K562 (cell line): ENCODE results near the gene SPINT1. TPM values are rescaled to one million over a fixed set of nuclear protein-coding genes. Genes with fewer than 3 reads are reported as not detected.
A peak's percentile ranks its signal among the peaks of the same experiment; 100 is the strongest.

Experiments used
- AFF1 ChIP-seq, 2 experiments: fragments of 450-650 bp; IDR thresholded peaks; 2 replicates each; pipeline ENCODE4 v1.6.1; 2018; ENCODE audit warnings: mild to moderate bottlenecking in 2 of 2, low read depth in 1 of 2; ENCODE audit not compliant: partially characterized antibody in 2 of 2
- ATF7 ChIP-seq: fragments of 450-650 bp; IDR thresholded peaks from 2 replicates; pipeline ENCODE4 v1.7.1; 2014; ENCODE audit warnings: mild to moderate bottlenecking, moderate library complexity
- CTBP1 ChIP-seq: fragments of 450-650 bp; IDR thresholded peaks from 2 replicates; pipeline ENCODE4 v1.6.1; 2016; ENCODE audit warnings: borderline replicate concordance
- E2F6 ChIP-seq, 2 experiments: IDR thresholded peaks; 2 replicates each; pipeline ENCODE4 v1.6.1; 2011; ENCODE audit warnings: borderline replicate concordance in 1 of 2, control low read depth in 1 of 2, low read depth in 1 of 2, low read length in 1 of 2, mild to moderate bottlenecking in 1 of 2, mixed read lengths in 1 of 2, moderate library complexity in 1 of 2; ENCODE audit not compliant: insufficient read depth in 1 of 2, insufficient read length in 1 of 2, poor library complexity in 1 of 2, severe bottlenecking in 1 of 2; ENCODE audit errors: extremely low read depth in 1 of 2
- EP300 ChIP-seq: IDR thresholded peaks from 2 replicates; pipeline ENCODE4 v1.6.1; 2012; ENCODE audit warnings: low read length, improper control_type of control experiment
- HMG20B ChIP-seq: fragments of 250-450 bp; sonication (Bioruptor Pico); IDR thresholded peaks from 2 replicates; pipeline ENCODE4 v1.5.0; 2021; ENCODE audit warnings: mild to moderate bottlenecking
- KDM5B ChIP-seq: fragments of 200-600 bp; sonication (generic); IDR thresholded peaks from 2 replicates; pipeline ENCODE4 v1.6.1; 2012; ENCODE audit warnings: low read depth, mild to moderate bottlenecking, moderate library complexity, low read length, control low read depth, inconsistent platforms; ENCODE audit not compliant: insufficient replicate concordance
- MAZ ChIP-seq, 2 experiments: fragments of 450-650 bp in 1 of 2; sonication (generic) in 1 of 2; formaldehyde crosslinking; IDR thresholded peaks in 1 of 2; conservative IDR thresholded peaks in 1 of 2; 2 replicates each; pipeline versions ENCODE4 v1.4.0 to v1.5.0; 2020; ENCODE audit warnings: mild to moderate bottlenecking in 1 of 2, missing genetic modification reagents in 1 of 2
- MXD1 ChIP-seq: fragments of 250-450 bp; sonication (Bioruptor Pico); IDR thresholded peaks from 2 replicates; pipeline ENCODE4 v1.8.0; 2021; ENCODE audit warnings: borderline replicate concordance, mild to moderate bottlenecking, moderate library complexity; ENCODE audit not compliant: poor library complexity, severe bottlenecking
- PHF8 ChIP-seq: fragments of 200-600 bp; sonication (generic); IDR thresholded peaks from 2 replicates; pipeline ENCODE4 v1.6.1; 2012; ENCODE audit warnings: mixed run types, mild to moderate bottlenecking, inconsistent platforms, low read length, moderate library complexity, borderline replicate concordance
- RAD51 ChIP-seq: fragments of 450-650 bp; IDR thresholded peaks from 2 replicates; pipeline ENCODE4 v1.7.1; 2016; ENCODE audit warnings: low read depth, mild to moderate bottlenecking, borderline replicate concordance
- RBM14 ChIP-seq: fragments of 200-400 bp; formaldehyde crosslinking; IDR thresholded peaks from 2 replicates; pipeline ENCODE4 v1.6.1; 2018; ENCODE audit warnings: low read depth, mild to moderate bottlenecking, low read length, moderate library complexity, borderline replicate concordance; ENCODE audit not compliant: insufficient read depth
- SIN3A ChIP-seq, 2 experiments: fragments of 150-350 bp in 1 of 2; IDR thresholded peaks; 2 replicates each; pipeline ENCODE4 v1.6.1; 2011 to 2016; ENCODE audit warnings: borderline replicate concordance in 2 of 2, low read depth in 2 of 2, low read length in 2 of 2, mild to moderate bottlenecking in 2 of 2, moderate library complexity in 2 of 2; ENCODE audit not compliant: control insufficient read depth in 1 of 2
- TFAP4 ChIP-seq: sonication (generic); formaldehyde crosslinking; IDR thresholded peaks from 2 replicates; pipeline ENCODE4 v1.8.0; 2022; ENCODE audit warnings: missing genetic modification reagents, mild to moderate bottlenecking, moderate library complexity, borderline replicate concordance
- TSC22D4 ChIP-seq: fragments of 450-650 bp; IDR thresholded peaks from 2 replicates; pipeline ENCODE4 v1.6.1; 2016; ENCODE audit warnings: missing genetic modification characterization, missing biosample characterization, control low read depth
- ZNF75A ChIP-seq: fragments of 450-650 bp; formaldehyde crosslinking; IDR thresholded peaks from 2 replicates; pipeline ENCODE4 v1.4.0; 2020; ENCODE audit warnings: mild to moderate bottlenecking
- ZSCAN32 ChIP-seq: fragments of 450-650 bp; formaldehyde crosslinking; IDR thresholded peaks from 2 replicates; pipeline ENCODE4 v1.4.0; 2020; ENCODE audit warnings: mild to moderate bottlenecking, moderate library complexity
- polyA plus RNA-seq, 8 experiments: library from polyadenylated mRNA; depleted of rRNA in 4 of 8; stranded (reverse) in 5 of 8; unstranded in 3 of 8; fragments of >200 nt; fragmentation: Nextera tagmentation in 2 of 8; fragmentation: Illumina TruSeq in 1 of 8; extraction: Ambion mirVana in 2 of 8; extraction: Trizol in 1 of 8; gene quantifications; 2 replicates each; pipeline versions ENCODE4 v1.2.1 to v1.2.3, GENCODE V29; 2011 to 2014; ENCODE audit warnings: inconsistent platforms in 1 of 8, missing spikeins in 1 of 8
- total RNA-seq, 7 experiments: library from RNA; depleted of rRNA in 6 of 7; stranded (reverse); fragments of >200 nt in 6 of 7; fragmentation: Illumina TruSeq in 2 of 7; extraction: Trizol in 2 of 7; gene quantifications; 2 replicates each; pipeline versions ENCODE4 v1.2.1 to v1.2.3, GENCODE V29; 2011 to 2021; ENCODE audit warnings: low replicate concordance in 1 of 7

Gene SPINT1
- total and polyA plus RNA-seq, 9 of the 15 experiments (the other 6 are each of a cell fraction or from before 2014, with no cell fraction given) = 0.78 to 4.5 (median 1.5) TPM

- TF ChIP-seq TFAP4 (CRISPR knock-in tag) (peak; percentile 98), AFF1 (IDR thresholded peaks at IDR 0.05; ENCODE audit: low read depth in 1 of 2, partially characterized antibody in 2 of 2) (peak in 1 of 2 experiments; percentile 14), PHF8 (peak; percentile 59; the same call in 1 of the 2 replicates), SIN3A (IDR thresholded peaks at IDR 0.05; ENCODE audit: borderline replicate concordance in 2 of 2, control insufficient read depth in 1 of 2, low read depth in 2 of 2, low read length in 2 of 2) (peak; percentile 97 to 99), E2F6 (IDR thresholded peaks at IDR 0.05; ENCODE audit: borderline replicate concordance in 1 of 2, extremely low read depth in 1 of 2, insufficient read depth in 1 of 2, insufficient read length in 1 of 2, low read depth in 1 of 2, low read length in 1 of 2, poor library complexity in 1 of 2, severe bottlenecking in 1 of 2) (peak; percentile 90 to 95), RBM14 (no peak), EP300 (0 out of 2 replicates have a peak, but pooled peaks have one; percentile 15), MAZ (CRISPR knock-in tag; conservative IDR thresholded peaks at IDR 0.05 in 1 of 2, IDR thresholded peaks at IDR 0.05 in 1 of 2) (peak; percentile 81 to 82), CTBP1 (peak; percentile 28; the same call in 1 of the 2 replicates), HMG20B (CRISPR knock-in tag) (no peak), ATF7 (peak; percentile 84), RAD51 (peak; percentile 84), TSC22D4 (no peak), ZSCAN32 (no peak), MXD1 (CRISPR knock-in tag) (peak; percentile 43), ZNF75A (no peak), KDM5B (no peak)
These were observed 50.2 kb downstream of the SPINT1 start, which contains the start of gene VPS18 (continued) for GRCh38 chr15:40893733-40894680.
